ENCODE measurements around the gene HOXD8. TPM values are rescaled to one million over a fixed set of nuclear protein-coding genes. Genes with fewer than 3 reads are reported as not detected.
A peak's percentile ranks its signal among the peaks of the same experiment; 100 is the strongest.

HOXD8 gene
- total and polyA plus RNA-seq, 2 of the 8 experiments (the other 6 are each of a cell fraction or from before 2014, with no cell fraction given): not detected

DNA sequence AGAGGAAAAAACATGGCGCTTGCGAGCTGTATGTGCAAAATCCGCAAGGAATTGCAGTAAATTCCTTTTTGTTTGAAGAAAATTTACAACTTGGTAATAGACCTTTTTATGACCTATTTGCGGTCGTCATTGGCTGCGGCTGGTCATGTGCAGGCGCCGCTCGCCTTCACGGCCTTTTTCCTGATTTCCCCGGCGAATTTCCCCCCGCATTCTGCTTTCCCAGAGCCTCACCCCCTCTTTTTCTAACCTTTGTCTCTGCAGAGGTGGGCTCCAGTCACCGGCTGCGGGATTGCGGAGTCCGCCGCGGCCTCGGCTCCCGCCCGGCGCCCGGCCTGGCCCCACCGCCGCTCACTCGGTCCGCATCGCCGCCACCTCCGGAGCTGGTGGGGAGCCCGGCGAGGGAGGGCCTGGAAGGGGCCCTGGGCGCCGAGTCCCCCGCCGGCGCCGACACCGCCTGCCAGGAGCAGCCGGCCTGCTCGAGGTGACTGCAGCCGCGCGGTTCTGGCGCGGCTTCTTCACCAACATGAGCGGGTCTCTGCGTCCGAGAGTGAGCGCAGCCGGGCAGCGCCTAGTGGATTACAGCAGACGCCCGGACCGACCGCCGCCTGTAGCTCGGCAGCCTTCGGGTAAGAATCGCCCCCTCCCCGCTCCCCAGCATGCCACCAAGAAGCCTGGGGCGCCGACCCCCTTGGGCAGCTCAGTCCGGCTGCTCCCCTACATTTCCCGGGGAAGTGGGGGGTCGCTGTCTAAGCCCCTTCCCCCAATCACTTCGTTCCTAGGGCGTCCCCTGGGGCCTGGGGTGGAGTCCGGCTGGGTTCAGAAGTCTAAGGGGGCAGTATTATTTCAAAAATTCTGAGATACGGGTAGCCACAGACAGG, 7.1 kb downstream of the HOXD8 start:
- H3K4me2 ChIP-seq (ENCODE audit: insufficient read depth in 1 of 2, low read depth in 2 of 2, low read length in 2 of 2): peak overlapping the region; percentile 67 to 68
- H3K27ac ChIP-seq (ENCODE audit: low read depth, low read length): no peak overlapping the region
- no peak overlapping the region for H3K18ac ChIP-seq (ENCODE audit: extremely low read depth, low read length)
- WGBS, 2 experiments (ENCODE audit: extremely low coverage in 1 of 2, insufficient coverage in 1 of 2, insufficient read length in 1 of 2, insufficient replicate concordance in 2 of 2, low coverage in 1 of 2, low lambda C conversion rate in 2 of 2, missing lambda C conversion rate in 1 of 2): 3% methylated on average over 46 of the region's 71 CpGs; no CpG with 5 or more reads in 1 of the 2 experiments
- H2BK5ac ChIP-seq (ENCODE audit: low read depth, low read length): no peak overlapping the region
- peaks cover 3% of the 10 kb centered on the region; the same call in 1 of the 2 replicates for H3K23me2 ChIP-seq (ENCODE audit: low read depth, low read length)
- H3K4me3 ChIP-seq (ENCODE audit: extremely low read depth in 1 of 4, insufficient read depth in 2 of 4, low read depth in 3 of 4, low read length in 4 of 4): peak overlapping the region; percentile 20 to 59 (median 24); a peak in 7 of 8 replicates
- H4K8ac ChIP-seq (ENCODE audit: extremely low read depth, insufficient read depth, low read length): no peak overlapping the region; the same call in 1 of the 2 replicates
- peaks cover 0 to 12% (median 0%) of the 10 kb centered on the region in 4 experiments; a peak in 1 of 8 replicates for H3K36me3 ChIP-seq (ENCODE audit: control insufficient read depth in 2 of 4, insufficient read depth in 4 of 4, low read length in 3 of 4)
- H3K4me1 ChIP-seq (replicated peaks in 1 of 4; ENCODE audit: control insufficient read depth in 3 of 4, insufficient read depth in 4 of 4, low read length in 3 of 4): peaks cover 0 to 9% (median 4%) of the 10 kb centered on the region in 4 experiments; a peak in 5 of 7 replicates
- FAIRE-seq (no peak), DNase-seq (ENCODE audit: low read depth in 1 of 2, low spot score in 2 of 2) (peak in 1 of 2 experiments; percentile 68)
- no peak overlapping the region for H3K23ac ChIP-seq (ENCODE audit: insufficient read length)
- no peak overlapping the region for H2BK120ac ChIP-seq (replicated peaks; ENCODE audit: low read depth, low read length)
- H3K14ac ChIP-seq (ENCODE audit: insufficient read length): no peak overlapping the region
- peaks cover 85 to 100% (median 96%) of the 10 kb centered on the region in 4 experiments for H3K27me3 ChIP-seq (replicated peaks in 1 of 4; ENCODE audit: control insufficient read depth in 3 of 4, extremely low read depth in 1 of 4, insufficient read depth in 3 of 4, low read length in 3 of 4)
- no peak overlapping the region for H3K56ac ChIP-seq (replicated peaks; ENCODE audit: insufficient read length, low read depth, low read length)
- ChIA-PET CTCF (ENCODE audit: partially characterized antibody) (interaction anchor here (0.6 to 10.0 kb wide), 11 partner anchors 10 to 718 kb away, joined by 3 to 111 read pairs (median 4); no protein-coding TSS in a partner anchor), POLR2A (ENCODE audit: partially characterized antibody) (no interaction called here)
- no peaks in the 10 kb centered on the region for H3K9me3 ChIP-seq (ENCODE audit: insufficient read depth in 2 of 2, low read depth in 1 of 2, low read length in 1 of 2)
- no peak overlapping the region for H2BK20ac ChIP-seq (ENCODE audit: low read length)
- no peak overlapping the region for H3K4ac ChIP-seq (replicated peaks; ENCODE audit: insufficient read length, low read depth, low read length)
- H2AK5ac ChIP-seq (ENCODE audit: low read depth, low read length): no peak overlapping the region
- H3K79me2 ChIP-seq (ENCODE audit: control insufficient read depth in 1 of 2, insufficient read depth in 2 of 2, low read length in 2 of 2): no peaks in the 10 kb centered on the region
- no peak overlapping the region for H2AFZ ChIP-seq (ENCODE audit: low read length)
- no peak overlapping the region for H2BK15ac ChIP-seq (ENCODE audit: low read length)
- no peak overlapping the region for H4K91ac ChIP-seq (replicated peaks; ENCODE audit: insufficient read length, low read length)
- H2BK12ac ChIP-seq (ENCODE audit: low read depth, low read length): no peak overlapping the region
- peaks cover 6 to 30% of the 10 kb centered on the region in 2 experiments for H4K20me1 ChIP-seq (replicated peaks in 1 of 2; ENCODE audit: control insufficient read depth in 1 of 2, insufficient read depth in 2 of 2, low read length in 2 of 2)
- H4K5ac ChIP-seq (ENCODE audit: insufficient read length, low read depth, low read length): no peak overlapping the region
- no peaks in the 10 kb centered on the region for H3K79me1 ChIP-seq (ENCODE audit: low read depth, low read length)
- no peak overlapping the region for H3K9ac ChIP-seq (replicated peaks in 1 of 4; ENCODE audit: extremely low read depth in 1 of 4, low read depth in 3 of 4, low read length in 3 of 4)
- TF ChIP-seq EZH2 (IDR thresholded peaks at IDR 0.05; ENCODE audit: low read depth, low read length, severe bottlenecking) (peak; percentile 96), TCF12 (IDR thresholded peaks at IDR 0.05; ENCODE audit: low read depth, low read length) (no peak), KDM5A (IDR thresholded peaks at IDR 0.05; ENCODE audit: low read length) (no peak), BCL11A (IDR thresholded peaks at IDR 0.05; ENCODE audit: low read depth in 2 of 2, low read length in 2 of 2) (no peak), CBX8 (IDR thresholded peaks at IDR 0.05; ENCODE audit: borderline replicate concordance, low read depth, low read length) (peak; percentile 60; the same call in 1 of the 2 replicates), ASH2L (IDR thresholded peaks at IDR 0.05; ENCODE audit: low read length) (peak; percentile 53), YY1 (IDR thresholded peaks at IDR 0.05; ENCODE audit: low read depth, low read length) (peak; percentile 40; the same call in 1 of the 2 replicates), RNF2 (IDR thresholded peaks at IDR 0.05; ENCODE audit: borderline replicate concordance, low read depth, low read length, missing control alignments, poor library complexity, severe bottlenecking) (peak; percentile 85), SUZ12 (IDR thresholded peaks at IDR 0.05; ENCODE audit: low read length) (peak; percentile 97)
- TF ChIP-seq, protein P1, sequence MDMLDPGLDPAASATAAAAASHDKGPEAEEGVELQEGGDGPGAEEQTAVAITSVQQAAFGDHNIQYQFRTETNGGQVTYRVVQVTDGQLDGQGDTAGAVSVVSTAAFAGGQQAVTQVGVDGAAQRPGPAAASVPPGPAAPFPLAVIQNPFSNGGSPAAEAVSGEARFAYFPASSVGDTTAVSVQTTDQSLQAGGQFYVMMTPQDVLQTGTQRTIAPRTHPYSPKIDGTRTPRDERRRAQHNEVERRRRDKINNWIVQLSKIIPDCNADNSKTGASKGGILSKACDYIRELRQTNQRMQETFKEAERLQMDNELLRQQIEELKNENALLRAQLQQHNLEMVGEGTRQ (IDR thresholded peaks at IDR 0.05; ENCODE audit: low read length): peak; percentile 45; the same call in 1 of the 2 replicates
